ENCODE measurements around the gene NLRC5. TPM values are rescaled to one million over a fixed set of nuclear protein-coding genes. Genes with fewer than 3 reads are reported as not detected.

NLRC5 gene
- total and polyA plus RNA-seq, 8 donors = 4.6 to 26.6 (median 9.9) TPM

GRCh38 chr16:56956756-56957155, 32.6 kb upstream of the NLRC5 start:
- TF ChIP-seq CTCF (IDR thresholded peaks at IDR 0.05) = no peak
- WGBS, 2 donors = 60 to 64% methylated on average over 4 of the region's 4 CpGs
- H3K27ac ChIP-seq = no peak overlapping the region
- no peak overlapping the region for H3K4me3 ChIP-seq
- H3K9me3 ChIP-seq = no peaks in the 10 kb centered on the region
- ATAC-seq = no peak
- DNase-seq = no peak
- FAIRE-seq = no peak
- intact Hi-C loops (cut with DNase I) = no loop called here
- no peaks in the 10 kb centered on the region for H3K36me3 ChIP-seq
- H3K4me1 ChIP-seq = no peaks in the 10 kb centered on the region
- H3K27me3 ChIP-seq = no peaks in the 10 kb centered on the region

GRCh38 chr16:56960681-56961281, 28.6 kb upstream of the NLRC5 start:
- ATAC-seq (no peak), DNase-seq (peak in 1 of 6 donors; percentile 29)
- intact Hi-C loops (cut with DNase I) = no loop called here

GRCh38 chr16:56961386-56961785, 28.0 kb upstream of the NLRC5 start:
- intact Hi-C loops (cut with DNase I) = no loop called here
- H3K27me3 ChIP-seq = no peaks in the 10 kb centered on the region
- no peak overlapping the region for H3K4me3 ChIP-seq
- ATAC-seq (no peak), DNase-seq (no peak), FAIRE-seq (no peak)
- no peak overlapping the region for H3K27ac ChIP-seq
- no peaks in the 10 kb centered on the region for H3K9me3 ChIP-seq
- H3K4me1 ChIP-seq = peaks cover 0 to 3% (median 0%) of the 10 kb centered on the region in 3 donors
- TF ChIP-seq CTCF (IDR thresholded peaks at IDR 0.05) = no peak
- no peaks in the 10 kb centered on the region for H3K36me3 ChIP-seq
- 74 to 84% methylated on average over 3 of the region's 3 CpGs for WGBS, 2 donors

More at GRCh38 chr16:56960681-56961281, 28.6 kb upstream of the NLRC5 start:
- H3K27me3 ChIP-seq = no peaks in the 10 kb centered on the region
- WGBS, 2 donors = 70 to 77% methylated on average over 13 of the region's 13 CpGs
- H3K4me1 ChIP-seq = peaks cover 0 to 3% (median 0%) of the 10 kb centered on the region in 3 donors
- no peak overlapping the region for H3K27ac ChIP-seq
- no peak for TF ChIP-seq CTCF (IDR thresholded peaks at IDR 0.05)
- no peaks in the 10 kb centered on the region for H3K36me3 ChIP-seq
- H3K9me3 ChIP-seq = no peaks in the 10 kb centered on the region
- no peak for FAIRE-seq
- H3K4me3 ChIP-seq = no peak overlapping the region

GRCh38 chr16:56961851-56962281, 27.5 kb upstream of the NLRC5 start, which contains the start of gene CETP:
TSS of gene CETP (plus strand) at chr16:56961950. CDS start at chr16:56961980, 30 bp downstream.
- Histone ChIP-seq H3K27ac (no peak within 1 kb of the TSS), H3K36me3 (no peaks in the 10 kb centered on the region), H3K4me3 (no peak within 1 kb of the TSS), H3K27me3 (no peaks in the 10 kb centered on the region), H3K9me3 (no peaks in the 10 kb centered on the region), H3K4me1 (peaks cover 0 to 3% (median 0%) of the 10 kb centered on the region in 3 donors)
- FAIRE-seq (no peak), ATAC-seq (no peak), DNase-seq (no peak)
- intact Hi-C loops (cut with DNase I) = no loop called here
- no peak for TF ChIP-seq CTCF (IDR thresholded peaks at IDR 0.05)
- WGBS, 2 donors = 80 to 84% methylated on average over 12 of the region's 12 CpGs

Data from pancreas (tissue), 10 donors.